Activated naive CD4-positive, alpha-beta T cell treated with anti-CD3 and anti-CD28 coated beads for 36 hours (primary cell): Measurements from ENCODE around the gene ANO6. TPM values are rescaled to one million over a fixed set of nuclear protein-coding genes. Genes with fewer than 3 reads are reported as not detected.
A peak's percentile ranks its signal among the peaks of the same experiment; 100 is the strongest.
"Not testable (repeated sequence)": the region's sequence is repeated elsewhere in the genome, so short reads cannot be mapped to it uniquely, and the experiment has no call there.

ENCODE experiments used
- CTCF ChIA-PET: fragments of 350-600 bp; sonication (Branson Sonifier 250); formaldehyde crosslinking; loops from one replicate; lab custom pipeline; 2021; ENCODE audit warnings: antibody characterized with exemption; lab: Charles Lee
- DNase-seq: peaks from one replicate; pipeline ENCODE4 v3.0.0-alpha.2; 2020
- H3K27ac Mint-ChIP-seq: one replicate; pipeline ENCODE4 v1.8.0; 2021; ENCODE audit warnings: mild to moderate bottlenecking, mixed read lengths
- H3K27me3 Mint-ChIP-seq: one replicate; pipeline ENCODE4 v1.8.0; 2021; ENCODE audit warnings: low read depth, mixed read lengths
- H3K36me3 Mint-ChIP-seq: one replicate; pipeline ENCODE4 v1.8.0; 2021; ENCODE audit warnings: low read depth, mixed read lengths
- H3K4me1 Mint-ChIP-seq: one replicate; pipeline ENCODE4 v1.8.0; 2021; ENCODE audit warnings: low read depth, mixed read lengths
- H3K4me3 Mint-ChIP-seq: one replicate; pipeline ENCODE4 v1.8.0; 2021; ENCODE audit warnings: mild to moderate bottlenecking, moderate library complexity, mixed read lengths
- H3K9me3 Mint-ChIP-seq: one replicate; pipeline ENCODE4 v1.8.0; 2021; ENCODE audit warnings: mixed read lengths
- intact Hi-C: fragments of 100-400 bp; cut with micrococcal nuclease; formaldehyde crosslinking; loops from one replicate; pipeline ENCODE4 v1.15.1; 2023
- total RNA-seq, 2 experiments: library from RNA; stranded (reverse); gene quantifications; one replicate each; pipeline ENCODE4 v1.2.3, GENCODE V29; 2021

ANO6 gene
- total RNA-seq: 10 to 100 TPM; 12.9 to 14.6 TPM

GRCh38 chr12:45215419-45216229 lies at the start of gene ANO6:
ANO6 (plus strand) TSS chr12:45216095; CDS start chr12:45216322, 227 bp downstream.
- peak within 1 kb of the TSS; percentile 95 for H3K27ac Mint-ChIP-seq

GRCh38 chr12:45168976-45169375 lies 46.9 kb upstream of the ANO6 start:
- no peak overlapping the region for H3K27ac Mint-ChIP-seq
- H3K4me1 Mint-ChIP-seq: no peaks in the 10 kb centered on the region
- H3K36me3 Mint-ChIP-seq: no peaks in the 10 kb centered on the region
- CTCF ChIA-PET: no interaction called here
- intact Hi-C loops: no loop called here
- DNase-seq: no peak
- no peaks in the 10 kb centered on the region for H3K9me3 Mint-ChIP-seq
- no peak overlapping the region for H3K4me3 Mint-ChIP-seq
- H3K27me3 Mint-ChIP-seq: peaks cover 2% of the 10 kb centered on the region

More at GRCh38 chr12:45215419-45216229, at the start of gene ANO6:
- intact Hi-C loops: loop anchor here (1.0 to 10.0 kb wide), 8 partner anchors 18 to 999 kb away; partner anchors contain the start of gene SCAF11
- Mint-ChIP-seq H3K4me3 (peak within 1 kb of the TSS; percentile 97), H3K9me3 (no peaks in the 10 kb centered on the region), H3K27me3 (no peaks in the 10 kb centered on the region), H3K4me1 (peaks cover 36% of the 10 kb centered on the region), H3K36me3 (no peaks in the 10 kb centered on the region)
- peak; percentile 82 for DNase-seq
- CTCF ChIA-PET: interaction anchor here (0.7 to 1.8 kb wide), 8 partner anchors 17 to 174 kb away, joined by 3 to 7 read pairs (median 3); no protein-coding TSS in a partner anchor

DNA sequence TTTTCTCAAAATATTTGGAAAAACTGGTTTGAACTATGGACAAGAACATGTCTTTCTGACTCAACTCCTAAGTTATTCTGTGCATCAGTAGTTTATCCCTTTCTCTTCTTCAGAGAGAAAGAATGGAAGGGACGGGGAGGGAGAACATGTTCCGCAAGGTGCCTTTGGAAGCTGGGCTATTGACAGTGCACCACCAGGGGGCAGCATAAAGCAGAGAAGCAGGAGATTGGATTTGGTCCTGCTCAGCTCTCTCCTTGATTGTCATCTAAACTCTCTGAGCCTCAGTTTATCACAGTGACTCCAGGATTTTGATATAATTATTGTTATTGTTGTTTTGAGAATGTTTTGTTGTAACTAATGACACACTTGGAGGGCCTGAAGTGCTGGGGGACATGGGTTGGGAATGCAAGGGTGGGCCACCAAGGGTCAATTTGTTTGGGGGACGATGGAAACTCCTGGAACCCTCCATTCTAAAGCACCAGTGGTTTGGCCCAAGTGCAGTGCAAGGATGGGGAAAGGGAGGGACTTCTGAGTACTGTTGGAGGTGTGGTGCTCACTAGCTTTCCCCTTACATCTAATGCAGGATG lies 45.3 kb upstream of the ANO6 start:
- intact Hi-C loops: loop anchor here (1.0 to 10.0 kb wide), 5 partner anchors 46 to 824 kb away; partner anchors contain the start of genes ANO6 and SCAF11
- H3K4me1 Mint-ChIP-seq: no peaks in the 10 kb centered on the region
- CTCF ChIA-PET: interaction anchor here (0.6 to 1.7 kb wide), 13 partner anchors 29 to 380 kb away, joined by 3 to 6 read pairs (median 3); partner anchors contain the start of gene ANO6

DNA sequence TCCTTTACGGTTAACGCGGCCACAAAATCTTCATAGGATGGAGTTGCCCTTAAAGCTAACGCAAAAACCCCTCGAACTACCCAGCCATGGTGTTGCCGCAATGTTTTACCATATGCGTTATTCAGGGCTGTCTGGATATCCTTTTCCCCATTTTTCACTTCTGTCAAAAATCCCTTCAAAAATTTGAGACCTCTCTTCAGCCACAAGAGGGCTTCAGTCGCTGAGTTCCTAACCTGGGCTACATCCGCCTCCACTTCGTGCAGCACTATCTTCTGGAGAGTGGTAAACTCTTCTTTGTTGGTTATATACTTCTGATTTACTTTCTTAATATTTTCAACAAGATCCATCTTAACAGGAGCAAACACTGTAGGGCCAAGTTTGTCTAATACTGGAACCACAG lies 42.6 kb upstream of the ANO6 start:
- H3K9me3 Mint-ChIP-seq, H3K27me3 Mint-ChIP-seq, DNase-seq, H3K4me3 Mint-ChIP-seq, CTCF ChIA-PET, H3K4me1 Mint-ChIP-seq, H3K27ac Mint-ChIP-seq: not testable (repeated sequence)
- intact Hi-C loops: loop anchor here (10.0 kb wide), 1 partner anchor 822 kb away; the partner anchor contains the start of gene SCAF11
- peaks cover 26% of the 10 kb centered on the region for H3K36me3 Mint-ChIP-seq

More for the DNA sequence above, 45.3 kb upstream of the ANO6 start:
- H3K4me3 Mint-ChIP-seq: no peak overlapping the region
- H3K36me3 Mint-ChIP-seq: peaks cover 3% of the 10 kb centered on the region
- peak; percentile 92 for DNase-seq
- H3K27me3 Mint-ChIP-seq: no peaks in the 10 kb centered on the region
- no peaks in the 10 kb centered on the region for H3K9me3 Mint-ChIP-seq
- no peak overlapping the region for H3K27ac Mint-ChIP-seq

- no peak for DNase-seq
- H3K36me3 Mint-ChIP-seq: peaks cover 32% of the 10 kb centered on the region
- H3K4me1 Mint-ChIP-seq: no peaks in the 10 kb centered on the region
- H3K27ac Mint-ChIP-seq: no peak overlapping the region
- H3K27me3 Mint-ChIP-seq: no peaks in the 10 kb centered on the region
- peaks cover 19% of the 10 kb centered on the region for H3K9me3 Mint-ChIP-seq
- no peak overlapping the region for H3K4me3 Mint-ChIP-seq
- CTCF ChIA-PET: interaction anchor here (0.7 kb wide), 1 partner anchor 269 kb away, joined by 4 read pairs; no protein-coding TSS in a partner anchor
- intact Hi-C loops: loop anchor here (10.0 kb wide), 1 partner anchor 820 kb away; the partner anchor contains the start of gene SCAF11
Observed at GRCh38 chr12:45174595-45174994, 41.3 kb upstream of the ANO6 start.

- Mint-ChIP-seq H3K27ac (no peak overlapping the region), H3K4me3 (no peak overlapping the region), H3K9me3 (peaks cover 22% of the 10 kb centered on the region), H3K27me3 (no peaks in the 10 kb centered on the region), H3K36me3 (peaks cover 36% of the 10 kb centered on the region), H3K4me1 (no peaks in the 10 kb centered on the region)
- no peak for DNase-seq
- CTCF ChIA-PET: no interaction called here
- intact Hi-C loops: loop anchor here (10.0 kb wide), 1 partner anchor 816 kb away; the partner anchor contains the start of gene SCAF11
Observed at GRCh38 chr12:45178771-45179170, 37.1 kb upstream of the ANO6 start.

GRCh38 chr12:45182511-45182910 lies 33.4 kb upstream of the ANO6 start:
- Mint-ChIP-seq H3K4me3 (no peak overlapping the region), H3K4me1 (no peaks in the 10 kb centered on the region), H3K27me3 (no peaks in the 10 kb centered on the region), H3K9me3 (peaks cover 20% of the 10 kb centered on the region), H3K36me3 (peaks cover 17% of the 10 kb centered on the region), H3K27ac (no peak overlapping the region)
- DNase-seq: no peak
- intact Hi-C loops: no loop called here
- CTCF ChIA-PET: interaction anchor here (1.2 kb wide), 1 partner anchor 250 kb away, joined by 3 read pairs; no protein-coding TSS in a partner anchor

DNA sequence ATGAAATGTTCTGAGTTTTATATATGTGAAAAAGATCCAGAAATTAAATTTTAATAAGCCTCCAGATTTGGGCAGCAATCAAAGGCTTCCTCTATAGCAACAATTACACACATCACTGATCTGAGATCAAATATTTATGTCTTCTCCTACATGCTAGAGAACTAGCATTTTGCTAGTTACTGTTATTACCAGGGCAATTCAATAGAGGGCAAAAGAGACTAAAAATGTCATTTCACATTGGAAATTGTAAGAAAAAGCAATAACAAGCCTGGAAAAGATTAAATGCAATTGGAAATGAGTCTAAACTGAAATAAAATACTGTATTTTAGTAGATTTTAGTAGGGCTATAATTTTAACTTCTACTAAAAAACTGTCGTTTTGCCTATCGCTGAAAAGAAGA lies 32.6 kb upstream of the ANO6 start:
- CTCF ChIA-PET: interaction anchor here (1.2 to 2.2 kb wide), 3 partner anchors 72 to 250 kb away, joined by 3 to 7 read pairs (median 3); no protein-coding TSS in a partner anchor
- intact Hi-C loops: no loop called here
- H3K27ac Mint-ChIP-seq: no peak overlapping the region

DNA sequence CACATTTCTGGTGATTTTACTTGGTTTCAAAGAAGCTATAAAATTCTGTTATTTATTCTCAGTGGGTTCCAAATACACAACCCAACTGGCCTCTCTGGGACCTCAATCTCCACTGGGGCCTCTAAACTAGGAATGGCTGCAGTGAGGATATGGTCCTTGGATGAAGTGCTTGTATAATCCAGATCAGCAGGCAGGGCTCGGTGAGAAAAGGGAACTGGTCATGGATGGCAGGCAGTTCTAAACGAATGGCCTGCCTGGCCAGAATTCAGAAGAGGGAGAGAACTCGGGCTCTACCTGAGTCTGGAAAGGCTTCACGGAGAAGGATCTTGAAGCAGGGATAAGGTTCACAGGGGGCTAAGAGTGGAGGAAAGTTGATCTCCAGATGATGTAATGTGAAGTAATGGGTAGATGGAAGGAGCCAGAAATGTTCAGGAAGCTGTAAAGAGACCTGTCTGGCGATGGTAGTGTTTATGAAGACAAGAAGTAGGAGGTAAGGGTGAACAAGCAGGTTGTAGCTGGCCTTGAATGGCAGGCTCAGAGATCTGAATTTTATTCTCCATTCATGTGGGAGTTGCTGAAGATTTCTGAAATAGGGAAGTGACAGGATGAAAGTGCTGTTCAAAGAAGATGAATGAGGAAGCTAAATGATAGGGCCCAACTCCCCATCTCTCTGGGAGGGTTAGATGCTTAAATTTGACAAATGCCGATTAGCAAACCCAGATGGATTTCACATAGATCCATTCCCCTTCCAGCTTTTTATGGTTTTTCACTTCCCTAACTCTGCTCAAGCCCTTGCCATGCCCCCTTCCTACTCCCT lies 31.5 kb upstream of the ANO6 start:
- Mint-ChIP-seq H3K4me3 (no peak overlapping the region), H3K4me1 (no peaks in the 10 kb centered on the region), H3K27me3 (no peaks in the 10 kb centered on the region), H3K36me3 (peaks cover 4% of the 10 kb centered on the region), H3K27ac (no peak overlapping the region), H3K9me3 (peaks cover 3% of the 10 kb centered on the region)
- no peak for DNase-seq
- intact Hi-C loops: no loop called here
- CTCF ChIA-PET: interaction anchor here (0.7 to 2.2 kb wide), 4 partner anchors 11 to 205 kb away, joined by 3 to 7 read pairs (median 4); no protein-coding TSS in a partner anchor

More for the DNA sequence above, 32.6 kb upstream of the ANO6 start:
- H3K27me3 Mint-ChIP-seq: no peaks in the 10 kb centered on the region
- no peak overlapping the region for H3K4me3 Mint-ChIP-seq
- H3K36me3 Mint-ChIP-seq: peaks cover 11% of the 10 kb centered on the region
- H3K9me3 Mint-ChIP-seq: peaks cover 13% of the 10 kb centered on the region
- H3K4me1 Mint-ChIP-seq: no peaks in the 10 kb centered on the region
- DNase-seq: no peak

DNA sequence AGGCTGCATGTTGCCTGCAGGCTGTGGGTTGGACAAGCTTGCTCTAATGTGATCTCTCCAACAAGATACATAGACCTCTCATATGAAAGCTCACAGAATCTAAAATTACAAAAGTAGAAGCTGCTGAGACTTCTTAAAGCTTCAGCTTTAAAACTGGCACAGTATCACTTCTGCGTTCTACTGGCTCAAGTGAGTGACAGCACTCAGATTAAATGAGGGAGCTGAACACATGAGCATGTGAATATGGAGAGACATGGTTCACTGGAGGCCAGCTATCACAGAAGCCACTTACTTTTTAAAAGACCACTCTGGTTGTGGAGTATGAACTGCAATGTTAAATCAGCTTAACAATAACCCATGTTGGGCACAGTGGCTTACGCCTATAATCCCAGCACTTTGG lies 29.1 kb upstream of the ANO6 start:
- H3K36me3 Mint-ChIP-seq: peaks cover 2% of the 10 kb centered on the region
- no peak overlapping the region for H3K4me3 Mint-ChIP-seq
- no peak overlapping the region for H3K27ac Mint-ChIP-seq
- H3K27me3 Mint-ChIP-seq: no peaks in the 10 kb centered on the region
- peaks cover 7% of the 10 kb centered on the region for H3K4me1 Mint-ChIP-seq
- H3K9me3 Mint-ChIP-seq: no peaks in the 10 kb centered on the region
- no peak for DNase-seq
- intact Hi-C loops: no loop called here
- CTCF ChIA-PET: interaction anchor here (0.6 to 1.2 kb wide), 4 partner anchors 30 to 225 kb away, joined by 3 read pairs; no protein-coding TSS in a partner anchor

- H3K36me3 Mint-ChIP-seq: peaks cover 2% of the 10 kb centered on the region
- no peak overlapping the region for H3K27ac Mint-ChIP-seq
- no peak for DNase-seq
- peaks cover 15% of the 10 kb centered on the region for H3K4me1 Mint-ChIP-seq
- intact Hi-C loops: no loop called here
- CTCF ChIA-PET: interaction anchor here (0.7 to 0.9 kb wide), 3 partner anchors 10 to 25 kb away, joined by 3 to 4 read pairs (median 3); partner anchors contain the start of gene ANO6
- H3K4me3 Mint-ChIP-seq: no peak overlapping the region
- no peaks in the 10 kb centered on the region for H3K9me3 Mint-ChIP-seq
- H3K27me3 Mint-ChIP-seq: no peaks in the 10 kb centered on the region
Observed at GRCh38 chr12:45189766-45190403, 26.0 kb upstream of the ANO6 start.
